Measurements from ENCODE around the gene TGFBR3L.

The TGFBR3L gene

GRCh38 chr19:7911508-7912143 lies 3.0 kb upstream of the TGFBR3L start:
- no peak overlapping the region for H3K4me2 ChIP-seq
- no peaks in the 10 kb centered on the region for H3K36me3 ChIP-seq (ENCODE audit: insufficient read depth)
- peaks cover 5% of the 10 kb centered on the region for H3K79me2 ChIP-seq (ENCODE audit: insufficient read depth, low read depth)
- H4K20me1 ChIP-seq (ENCODE audit: insufficient read depth), result no peaks in the 10 kb centered on the region
- H3K27ac ChIP-seq, result no peak overlapping the region
- TF ChIP-seq CTCF (conservative IDR thresholded peaks at IDR 0.05; ENCODE audit: low read depth, low read length), result no peak
- H3K9ac ChIP-seq, result no peak overlapping the region
- no peak overlapping the region for H2AFZ ChIP-seq (ENCODE audit: low read depth)
- H3K4me1 ChIP-seq (ENCODE audit: low read depth, poor library complexity, severe bottlenecking), result no peaks in the 10 kb centered on the region
- H3K4me3 ChIP-seq (IDR thresholded peaks at IDR 0.05; ENCODE audit: insufficient read depth, low read depth, low read length), result no peak overlapping the region
- H3K27me3 ChIP-seq (ENCODE audit: insufficient read depth, low read depth), result peaks cover 9% of the 10 kb centered on the region

GRCh38 chr19:7912144-7912696 lies 2.4 kb upstream of the TGFBR3L start:
- no peak overlapping the region for H3K4me2 ChIP-seq

GRCh38 chr19:7912697-7913564 lies 1.7 kb upstream of the TGFBR3L start:
- no peaks in the 10 kb centered on the region for H4K20me1 ChIP-seq (ENCODE audit: insufficient read depth)

More at GRCh38 chr19:7912144-7912696, 2.4 kb upstream of the TGFBR3L start:
- Histone ChIP-seq H3K4me3 (IDR thresholded peaks at IDR 0.05; ENCODE audit: insufficient read depth, low read depth, low read length) (no peak overlapping the region), H4K20me1 (ENCODE audit: insufficient read depth) (no peaks in the 10 kb centered on the region), H3K27ac (no peak overlapping the region), H3K4me1 (ENCODE audit: low read depth, poor library complexity, severe bottlenecking) (no peaks in the 10 kb centered on the region), H3K9ac (no peak overlapping the region), H3K36me3 (ENCODE audit: insufficient read depth) (no peaks in the 10 kb centered on the region), H3K79me2 (ENCODE audit: insufficient read depth, low read depth) (no peaks in the 10 kb centered on the region; the same call in 1 of the 2 replicates), H2AFZ (ENCODE audit: low read depth) (no peak overlapping the region), H3K27me3 (ENCODE audit: insufficient read depth, low read depth) (peaks cover 14% of the 10 kb centered on the region)
- no peak for TF ChIP-seq CTCF (conservative IDR thresholded peaks at IDR 0.05; ENCODE audit: low read depth, low read length)

GRCh38 chr19:7913652-7914051 lies 978 bp upstream of the TGFBR3L start:
- no peak overlapping the region for H3K9ac ChIP-seq
- H3K27me3 ChIP-seq (ENCODE audit: insufficient read depth, low read depth), result peaks cover 27% of the 10 kb centered on the region
- H3K4me3 ChIP-seq (IDR thresholded peaks at IDR 0.05; ENCODE audit: insufficient read depth, low read depth, low read length), result no peak overlapping the region
- H4K20me1 ChIP-seq (ENCODE audit: insufficient read depth), result no peaks in the 10 kb centered on the region
- H3K36me3 ChIP-seq (ENCODE audit: insufficient read depth), result no peaks in the 10 kb centered on the region
- TF ChIP-seq CTCF (conservative IDR thresholded peaks at IDR 0.05; ENCODE audit: low read depth, low read length), result no peak
- H2AFZ ChIP-seq (ENCODE audit: low read depth), result no peak overlapping the region
- H3K79me2 ChIP-seq (ENCODE audit: insufficient read depth, low read depth), result no peaks in the 10 kb centered on the region
- no peak overlapping the region for H3K4me2 ChIP-seq
- H3K4me1 ChIP-seq (ENCODE audit: low read depth, poor library complexity, severe bottlenecking), result no peaks in the 10 kb centered on the region
- H3K27ac ChIP-seq, result no peak overlapping the region

More at GRCh38 chr19:7912697-7913564, 1.7 kb upstream of the TGFBR3L start:
- Histone ChIP-seq H2AFZ (ENCODE audit: low read depth) (no peak overlapping the region), H3K4me2 (no peak overlapping the region), H3K27me3 (ENCODE audit: insufficient read depth, low read depth) (peaks cover 19% of the 10 kb centered on the region), H3K9ac (no peak overlapping the region), H3K4me1 (ENCODE audit: low read depth, poor library complexity, severe bottlenecking) (no peaks in the 10 kb centered on the region), H3K79me2 (ENCODE audit: insufficient read depth, low read depth) (no peaks in the 10 kb centered on the region), H3K4me3 (IDR thresholded peaks at IDR 0.05; ENCODE audit: insufficient read depth, low read depth, low read length) (no peak overlapping the region), H3K36me3 (ENCODE audit: insufficient read depth) (no peaks in the 10 kb centered on the region), H3K27ac (no peak overlapping the region)
- no peak for TF ChIP-seq CTCF (conservative IDR thresholded peaks at IDR 0.05; ENCODE audit: low read depth, low read length)

All from KMS-11 (cell line).